ENCODE results near the gene MTA1. TPM values are rescaled to one million over a fixed set of nuclear protein-coding genes. Genes with fewer than 3 reads are reported as not detected.

MTA1 gene
- polyA plus RNA-seq, 3 donors from 2014 or later = 0.82 to 3.0 (median 2.8) TPM

DNA sequence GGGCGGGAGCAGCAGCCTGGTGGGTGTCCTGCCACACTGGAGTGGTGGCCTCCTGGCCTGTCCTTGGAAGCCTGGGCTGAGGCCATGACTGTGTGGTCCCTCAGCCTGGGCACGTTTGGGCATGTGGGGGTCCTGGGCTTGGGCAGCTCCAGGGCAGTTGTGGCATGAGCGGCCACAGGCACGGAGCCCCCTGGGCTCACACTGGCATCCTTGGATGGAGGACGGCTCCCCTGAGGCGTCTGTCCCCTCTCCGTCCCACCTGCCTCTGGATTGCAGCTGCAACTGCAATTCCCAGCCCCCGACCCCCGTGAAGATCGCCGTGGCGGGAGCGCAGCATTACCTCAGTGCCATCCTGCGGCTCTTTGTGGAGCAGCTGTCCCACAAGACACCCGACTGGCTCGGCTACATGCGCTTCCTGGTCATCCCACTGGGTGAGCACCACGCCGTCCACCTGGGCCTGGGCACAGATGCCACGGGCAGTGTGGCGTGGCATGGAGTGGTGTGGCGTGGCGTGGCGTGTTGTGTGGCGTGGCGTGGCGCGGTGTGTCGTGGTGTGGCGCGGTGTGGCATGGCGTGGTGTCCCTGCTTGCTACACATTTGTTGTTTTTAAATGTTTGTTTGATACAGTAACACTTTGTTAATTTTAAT is 36.4 kb upstream of the MTA1 start:
- Mint-ChIP-seq H3K36me3 (peaks cover 0 to 4% (median 0%) of the 10 kb centered on the region in 3 donors), H3K4me1 (peaks cover 5 to 11% of the 10 kb centered on the region in 2 donors), H3K27me3 (ENCODE audit: low read depth in 3 of 3) (peaks cover 0 to under 1% (median 0%) of the 10 kb centered on the region in 3 donors), H3K4me3 (no peak overlapping the region), H3K9me3 (no peaks in the 10 kb centered on the region), H3K27ac (no peak overlapping the region)
- no peak for DNase-seq

- peaks cover 2% of the 10 kb centered on the region in 2 donors for H3K4me1 Mint-ChIP-seq
- H3K4me3 Mint-ChIP-seq = no peak overlapping the region
- no peaks in the 10 kb centered on the region for H3K27me3 Mint-ChIP-seq (ENCODE audit: low read depth in 3 of 3)
- no peak for DNase-seq
- H3K36me3 Mint-ChIP-seq = peaks cover 0 to 4% (median 0%) of the 10 kb centered on the region in 3 donors
- no peak overlapping the region for H3K27ac Mint-ChIP-seq
- no peaks in the 10 kb centered on the region for H3K9me3 Mint-ChIP-seq
Observed at GRCh38 chr14:105384041-105384557, 35.5 kb upstream of the MTA1 start.

- no peak for DNase-seq
- Mint-ChIP-seq H3K27ac (no peak overlapping the region), H3K9me3 (no peaks in the 10 kb centered on the region), H3K36me3 (peaks cover 0 to 4% (median 0%) of the 10 kb centered on the region in 3 donors), H3K27me3 (ENCODE audit: low read depth in 3 of 3) (no peaks in the 10 kb centered on the region), H3K4me3 (no peak overlapping the region), H3K4me1 (peaks cover 0 to 2% of the 10 kb centered on the region in 2 donors)
Observed at GRCh38 chr14:105384605-105385321, 34.9 kb upstream of the MTA1 start.

- Mint-ChIP-seq H3K36me3 (peaks cover 0 to 4% (median 0%) of the 10 kb centered on the region in 3 donors), H3K27me3 (ENCODE audit: low read depth in 3 of 3) (no peaks in the 10 kb centered on the region), H3K4me3 (no peak overlapping the region), H3K9me3 (no peaks in the 10 kb centered on the region), H3K27ac (no peak overlapping the region), H3K4me1 (peaks cover 5% of the 10 kb centered on the region in 2 donors)
- DNase-seq = no peak
Observed at GRCh38 chr14:105385322-105385637, 34.3 kb upstream of the MTA1 start.

DNA sequence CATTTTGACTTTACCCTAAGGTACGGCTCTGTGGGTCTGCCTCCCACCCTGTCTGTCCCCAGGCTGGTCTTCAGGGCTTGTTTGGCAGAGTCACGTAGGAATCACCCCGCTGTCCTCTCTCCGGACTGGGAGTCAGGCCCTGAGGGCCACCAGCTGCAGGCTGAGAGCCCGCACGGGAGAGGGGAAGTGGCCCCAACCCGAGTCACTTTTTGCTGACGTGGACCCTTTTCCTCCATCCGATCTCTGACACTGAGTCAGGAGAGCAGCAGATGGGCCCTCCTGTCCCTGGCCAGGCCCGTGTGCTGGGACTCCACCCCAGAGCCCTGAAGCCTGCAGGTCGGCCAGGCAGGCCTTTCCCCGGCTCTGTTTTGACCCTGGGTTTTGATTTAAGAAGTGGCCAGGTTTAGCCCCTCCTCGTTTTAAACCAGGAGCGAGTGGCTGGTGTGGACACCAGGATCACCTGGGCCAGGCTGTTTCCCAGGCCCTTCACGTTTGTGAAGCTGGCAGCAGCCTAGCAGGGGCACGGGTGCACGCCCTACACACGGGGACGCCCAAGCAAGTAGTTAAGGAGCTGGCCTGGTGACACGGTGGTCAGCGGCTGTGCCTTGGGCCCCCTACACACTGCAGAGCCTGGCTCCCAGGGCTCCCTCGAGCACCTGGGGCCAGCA is 33.8 kb upstream of the MTA1 start:
- Mint-ChIP-seq H3K4me1 (peaks cover 7% of the 10 kb centered on the region in 2 donors), H3K9me3 (no peaks in the 10 kb centered on the region), H3K36me3 (peaks cover 0 to 4% (median 0%) of the 10 kb centered on the region in 3 donors), H3K27me3 (ENCODE audit: low read depth in 3 of 3) (no peaks in the 10 kb centered on the region), H3K4me3 (no peak overlapping the region), H3K27ac (no peak overlapping the region)
- DNase-seq = no peak

DNA sequence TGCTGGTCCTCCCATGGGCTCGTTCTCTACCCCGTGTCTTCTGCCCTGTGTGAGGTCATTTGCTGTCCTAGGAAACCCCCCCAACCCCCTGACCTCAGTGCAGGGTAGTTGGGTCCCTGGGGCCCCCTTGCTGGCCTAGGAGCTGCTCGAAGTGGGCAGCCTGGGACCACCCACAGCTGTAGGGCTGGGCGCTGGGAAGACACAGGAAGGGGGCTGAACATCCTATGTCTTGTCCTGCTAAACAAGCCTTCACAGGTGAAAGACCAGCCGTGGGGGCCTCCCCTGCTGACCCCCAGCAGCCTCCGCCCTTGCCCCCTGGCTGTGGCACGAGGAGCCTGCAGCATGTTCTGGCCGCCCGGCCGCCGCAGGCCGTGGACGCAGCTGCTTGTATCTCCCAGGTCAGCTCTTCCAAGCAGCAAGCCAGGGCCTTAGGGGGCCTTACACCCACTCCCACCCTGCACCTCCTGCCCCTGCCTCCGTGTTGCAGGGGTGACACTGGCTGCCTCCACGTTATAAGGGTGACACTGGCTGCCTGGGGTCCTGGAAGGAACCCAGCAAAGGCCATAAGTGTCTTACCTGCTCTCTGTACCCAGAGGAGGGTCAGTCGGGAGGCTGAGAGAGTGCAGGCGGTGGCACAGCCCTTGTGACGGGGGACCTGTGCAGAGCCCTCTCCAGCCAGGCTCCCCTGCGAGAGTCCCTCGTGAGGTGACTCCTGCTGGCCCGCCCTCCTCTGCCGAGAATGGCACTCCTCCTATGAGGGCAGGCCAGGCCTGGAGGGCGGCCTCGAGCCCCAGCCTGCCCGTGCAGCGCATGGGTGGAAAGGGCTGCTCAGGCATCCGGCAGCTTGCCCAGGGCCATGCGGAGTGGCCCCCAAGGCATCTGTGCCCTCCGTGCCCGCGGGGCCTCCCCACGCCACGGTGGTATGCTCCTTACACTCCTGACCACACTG is 32.8 kb upstream of the MTA1 start:
- DNase-seq = no peak
- H3K27me3 Mint-ChIP-seq (ENCODE audit: low read depth in 3 of 3) = no peaks in the 10 kb centered on the region
- H3K4me1 Mint-ChIP-seq = peaks cover 7% of the 10 kb centered on the region in 2 donors
- peaks cover 0 to 4% (median 0%) of the 10 kb centered on the region in 3 donors for H3K36me3 Mint-ChIP-seq
- H3K9me3 Mint-ChIP-seq = no peaks in the 10 kb centered on the region
- no peak overlapping the region for H3K27ac Mint-ChIP-seq
- no peak overlapping the region for H3K4me3 Mint-ChIP-seq

GRCh38 chr14:105387530-105387922 is 32.1 kb upstream of the MTA1 start:
- DNase-seq = no peak
- Mint-ChIP-seq H3K27ac (no peak overlapping the region), H3K9me3 (no peaks in the 10 kb centered on the region), H3K4me1 (peaks cover 7% of the 10 kb centered on the region in 2 donors), H3K4me3 (no peak overlapping the region), H3K36me3 (peaks cover 0 to 4% (median 0%) of the 10 kb centered on the region in 3 donors), H3K27me3 (ENCODE audit: low read depth in 3 of 3) (peaks cover 0 to under 1% (median 0%) of the 10 kb centered on the region in 3 donors)

DNA sequence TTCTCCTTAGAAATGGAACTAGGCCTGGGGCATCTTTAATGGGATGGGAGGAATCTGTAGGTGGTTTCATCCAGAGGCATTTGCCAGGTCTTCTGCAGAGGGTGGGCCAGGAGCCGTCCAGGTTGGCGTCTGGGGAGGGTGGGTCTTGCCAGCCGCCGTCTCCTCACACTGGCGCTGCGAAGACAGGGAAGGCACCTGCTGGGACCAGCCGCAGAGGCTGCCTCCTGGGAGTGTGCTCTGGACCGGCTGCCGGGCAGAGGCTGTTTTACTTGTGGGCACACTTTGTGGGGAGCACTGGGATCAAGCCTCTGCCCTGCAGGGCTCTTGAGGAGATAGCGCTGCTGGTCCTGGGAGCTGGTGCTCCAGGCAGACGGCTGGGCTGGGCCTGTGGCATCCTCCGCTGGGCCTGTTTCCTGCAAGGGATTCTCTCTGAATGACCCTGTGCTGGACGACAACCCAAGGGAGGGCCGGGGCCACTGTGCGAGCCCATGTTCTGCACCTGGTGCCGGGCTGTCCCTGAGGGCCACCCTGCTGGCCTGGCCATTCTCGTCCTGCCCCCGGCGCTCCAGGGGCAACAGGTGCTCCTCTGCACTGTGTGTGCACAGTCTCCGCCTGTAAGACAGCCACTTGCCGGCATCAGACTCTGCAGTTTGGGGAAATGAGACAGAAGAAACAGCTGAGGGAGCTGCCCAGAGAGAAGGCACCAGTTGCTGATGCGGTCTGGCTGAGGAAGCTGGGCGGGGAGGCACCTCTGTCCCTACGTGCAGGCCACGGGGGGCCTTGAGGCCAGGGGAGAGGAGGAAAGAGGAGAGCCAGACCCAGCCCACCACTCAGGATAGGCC is 31.3 kb upstream of the MTA1 start:
- no peaks in the 10 kb centered on the region for H3K9me3 Mint-ChIP-seq
- H3K4me1 Mint-ChIP-seq = peaks cover 7% of the 10 kb centered on the region in 2 donors
- DNase-seq = no peak
- peaks cover 0 to 4% (median 0%) of the 10 kb centered on the region in 3 donors for H3K36me3 Mint-ChIP-seq
- H3K27me3 Mint-ChIP-seq (ENCODE audit: low read depth in 3 of 3) = peaks cover 0 to 1% (median 0%) of the 10 kb centered on the region in 3 donors
- peak overlapping the region in 1 of 6 donors; percentile 40 for H3K27ac Mint-ChIP-seq
- H3K4me3 Mint-ChIP-seq = no peak overlapping the region

- Mint-ChIP-seq H3K9me3 (no peaks in the 10 kb centered on the region), H3K27me3 (ENCODE audit: low read depth in 3 of 3) (peaks cover 0 to 1% (median 0%) of the 10 kb centered on the region in 3 donors), H3K4me1 (peaks cover 7% of the 10 kb centered on the region in 2 donors), H3K36me3 (no peaks in the 10 kb centered on the region), H3K27ac (no peak overlapping the region), H3K4me3 (no peak overlapping the region)
- DNase-seq = no peak
Observed at GRCh38 chr14:105388976-105389375, 30.7 kb upstream of the MTA1 start.

DNA sequence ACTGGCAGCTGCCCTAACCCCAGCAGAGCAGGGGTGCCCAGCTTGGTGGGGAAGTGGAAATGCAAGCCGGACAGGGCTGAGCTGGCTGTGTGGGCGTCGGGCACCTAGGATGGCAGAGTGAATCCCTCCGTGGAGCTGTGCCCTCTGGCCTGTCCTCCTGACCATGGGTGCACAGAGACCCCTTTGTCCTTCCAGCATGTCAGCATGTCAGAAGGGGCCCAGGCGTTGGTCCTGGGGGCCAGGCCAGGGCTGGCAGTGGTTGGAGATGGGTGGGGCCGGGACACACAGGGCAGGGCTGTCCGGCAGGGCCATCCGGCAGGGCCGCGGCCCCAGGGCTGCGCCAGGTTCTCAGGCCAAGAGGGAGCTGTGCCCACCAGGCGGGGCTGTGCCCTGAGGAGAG is 30.1 kb upstream of the MTA1 start:
- Mint-ChIP-seq H3K4me3 (no peak overlapping the region), H3K4me1 (peaks cover 8 to 9% of the 10 kb centered on the region in 2 donors), H3K9me3 (no peaks in the 10 kb centered on the region), H3K36me3 (no peaks in the 10 kb centered on the region), H3K27me3 (ENCODE audit: low read depth in 3 of 3) (peaks cover 0 to 1% (median 0%) of the 10 kb centered on the region in 3 donors), H3K27ac (no peak overlapping the region)
- DNase-seq = no peak

- Mint-ChIP-seq H3K4me3 (no peak overlapping the region), H3K9me3 (no peaks in the 10 kb centered on the region), H3K4me1 (peaks cover 10 to 15% of the 10 kb centered on the region in 2 donors), H3K36me3 (no peaks in the 10 kb centered on the region), H3K27me3 (ENCODE audit: low read depth in 3 of 3) (peaks cover 0 to 1% (median 0%) of the 10 kb centered on the region in 3 donors), H3K27ac (peak overlapping the region in 1 of 6 donors; percentile 46)
- no peak for DNase-seq
Observed at GRCh38 chr14:105389976-105390848, 29.4 kb upstream of the MTA1 start.
